HEK293 (cell line): Measurements from ENCODE around the gene PMVK.

Experiments used
- CTCF ChIA-PET: fragments of 350-600 bp; formaldehyde crosslinking; extraction: SDS; loops from one replicate; lab custom pipeline; 2021; ENCODE audit warnings: antibody characterized with exemption; lab: Yijun Ruan, JAX
- POLR2A ChIA-PET: fragments of 300-600 bp; formaldehyde crosslinking; extraction: SDS; loops from one replicate; lab custom pipeline; 2020; ENCODE audit warnings: antibody characterized with exemption, inconsistent platforms; lab: Yijun Ruan, JAX
- H3K27ac ChIP-seq: fragments of 200-500 bp; sonication (Bioruptor generic); 2 replicates; pipeline ENCODE4 v1.5.1; 2014; ENCODE audit warnings: low read depth, low read length, control low read depth, inconsistent platforms; ENCODE audit errors: extremely low read depth
- H3K36me3 ChIP-seq, 2 experiments: fragments of 200-500 bp in 1 of 2; sonication (Bioruptor generic) in 1 of 2; 1 replicate in 1 of 2; 2 replicates in 1 of 2; pipeline ENCODE4 v1.5.1; 2014 to 2017; ENCODE audit warnings: inconsistent platforms in 2 of 2, low read length in 2 of 2; ENCODE audit not compliant: control insufficient read depth in 2 of 2, insufficient read depth in 1 of 2
- H3K4me1 ChIP-seq: fragments of 200-500 bp; sonication (Bioruptor generic); 2 replicates; pipeline ENCODE4 v1.5.1; 2014; ENCODE audit warnings: mild to moderate bottlenecking, low read length, inconsistent platforms; ENCODE audit not compliant: control insufficient read depth, insufficient read depth
- H3K4me3 ChIP-seq: 2 replicates; pipeline ENCODE4 v1.5.1; 2011; ENCODE audit warnings: low read depth, mild to moderate bottlenecking, control low read depth, low read length, moderate library complexity
- H3K9me3 ChIP-seq: fragments of 200-500 bp; sonication (Bioruptor generic); 2 replicates; pipeline ENCODE4 v1.5.1; 2014; ENCODE audit warnings: low read depth, low read length, inconsistent platforms; ENCODE audit not compliant: control insufficient read depth, insufficient read depth
- GLI4 ChIP-seq: fragments of 450-650 bp; formaldehyde crosslinking; IDR thresholded peaks from 2 replicates; pipeline ENCODE4 v1.5.1; 2016; ENCODE audit warnings: missing biosample characterization, missing genetic modification characterization
- IKZF3 ChIP-seq: fragments of 450-650 bp; IDR thresholded peaks from 2 replicates; pipeline ENCODE4 v1.5.0; 2018; ENCODE audit warnings: missing biosample characterization, mild to moderate bottlenecking, missing genetic modification characterization, moderate library complexity
- KLF17 ChIP-seq: fragments of 450-650 bp; formaldehyde crosslinking; IDR thresholded peaks from 2 replicates; pipeline ENCODE4 v1.5.1; 2016; ENCODE audit warnings: missing biosample characterization, missing genetic modification characterization
- MZF1 ChIP-seq: fragments of 450-650 bp; formaldehyde crosslinking; IDR thresholded peaks from 2 replicates; pipeline ENCODE4 v1.5.1; 2017; ENCODE audit warnings: missing biosample characterization, missing genetic modification characterization, borderline replicate concordance
- OSR2 ChIP-seq: fragments of 450-650 bp; formaldehyde crosslinking; IDR thresholded peaks from 2 replicates; pipeline ENCODE4 v1.5.1; 2016; ENCODE audit warnings: missing biosample characterization, missing genetic modification characterization
- PATZ1 ChIP-seq: fragments of 450-650 bp; formaldehyde crosslinking; IDR thresholded peaks from 2 replicates; pipeline ENCODE4 v1.5.1; 2016; ENCODE audit warnings: missing biosample characterization, missing genetic modification characterization
- REST ChIP-seq: fragments of 450-650 bp; formaldehyde crosslinking; IDR thresholded peaks from 2 replicates; pipeline ENCODE4 v1.5.1; 2016; ENCODE audit warnings: missing biosample characterization, missing genetic modification characterization
- ZNF10 ChIP-seq: fragments of 450-650 bp; formaldehyde crosslinking; IDR thresholded peaks from 2 replicates; pipeline ENCODE4 v1.5.1; 2017; ENCODE audit warnings: missing biosample characterization, missing genetic modification characterization
- ZNF112 ChIP-seq: fragments of 450-650 bp; formaldehyde crosslinking; IDR thresholded peaks from 2 replicates; pipeline ENCODE4 v1.5.0; 2017; ENCODE audit warnings: missing biosample characterization, missing genetic modification characterization
- ZNF221 ChIP-seq: fragments of 450-650 bp; formaldehyde crosslinking; IDR thresholded peaks from 2 replicates; pipeline ENCODE4 v1.5.1; 2017; ENCODE audit warnings: missing biosample characterization, missing genetic modification characterization, borderline replicate concordance
- ZNF223 ChIP-seq: fragments of 450-650 bp; formaldehyde crosslinking; IDR thresholded peaks from 2 replicates; pipeline ENCODE4 v1.5.1; 2016; ENCODE audit warnings: missing biosample characterization, missing genetic modification characterization
- ZNF239 ChIP-seq: fragments of 450-650 bp; formaldehyde crosslinking; IDR thresholded peaks from 2 replicates; pipeline ENCODE4 v1.5.1; 2016; ENCODE audit warnings: missing biosample characterization, missing genetic modification characterization
- ZNF391 ChIP-seq: fragments of 450-650 bp; formaldehyde crosslinking; IDR thresholded peaks from 2 replicates; pipeline ENCODE4 v1.5.1; 2016; ENCODE audit warnings: low read depth, missing biosample characterization, missing genetic modification characterization, borderline replicate concordance
- ZNF473 ChIP-seq: fragments of 450-650 bp; formaldehyde crosslinking; IDR thresholded peaks from 2 replicates; pipeline ENCODE4 v1.5.1; 2017; ENCODE audit warnings: missing biosample characterization, missing genetic modification characterization
- ZNF501 ChIP-seq: fragments of 450-650 bp; formaldehyde crosslinking; IDR thresholded peaks from 2 replicates; pipeline ENCODE4 v1.5.1; 2016; ENCODE audit warnings: missing biosample characterization, missing genetic modification characterization
- ZNF548 ChIP-seq: fragments of 450-650 bp; formaldehyde crosslinking; IDR thresholded peaks from 2 replicates; pipeline ENCODE4 v1.5.1; 2016; ENCODE audit warnings: missing biosample characterization, missing genetic modification characterization
- ZNF549 ChIP-seq: fragments of 450-650 bp; IDR thresholded peaks from 2 replicates; pipeline ENCODE4 v1.5.1; 2018; ENCODE audit warnings: missing biosample characterization, missing genetic modification characterization, mild to moderate bottlenecking, inconsistent platforms, moderate library complexity
- ZNF585B ChIP-seq: fragments of 450-650 bp; formaldehyde crosslinking; IDR thresholded peaks from 2 replicates; pipeline ENCODE4 v1.5.1; 2016; ENCODE audit warnings: missing biosample characterization, missing genetic modification characterization
- ZNF600 ChIP-seq: fragments of 450-650 bp; formaldehyde crosslinking; IDR thresholded peaks from 2 replicates; pipeline ENCODE4 v1.5.1; 2016; ENCODE audit warnings: missing biosample characterization, missing genetic modification characterization
- ZNF624 ChIP-seq: fragments of 450-650 bp; formaldehyde crosslinking; IDR thresholded peaks from 2 replicates; pipeline ENCODE4 v1.5.1; 2017; ENCODE audit warnings: missing biosample characterization, missing genetic modification characterization
- ZNF701 ChIP-seq: fragments of 450-650 bp; formaldehyde crosslinking; IDR thresholded peaks from 2 replicates; pipeline ENCODE4 v1.5.1; 2016; ENCODE audit warnings: missing biosample characterization, missing genetic modification characterization
- ZNF768 ChIP-seq: fragments of 450-650 bp; formaldehyde crosslinking; IDR thresholded peaks from 2 replicates; pipeline ENCODE4 v1.5.1; 2018; ENCODE audit warnings: missing biosample characterization, mild to moderate bottlenecking, missing genetic modification characterization
- ZSCAN16 ChIP-seq: fragments of 450-650 bp; formaldehyde crosslinking; IDR thresholded peaks from 2 replicates; pipeline ENCODE4 v1.5.1; 2016; ENCODE audit warnings: missing biosample characterization, missing genetic modification characterization
- ZSCAN23 ChIP-seq: fragments of 450-650 bp; formaldehyde crosslinking; IDR thresholded peaks from 2 replicates; pipeline ENCODE4 v1.5.1; 2016; ENCODE audit warnings: missing biosample characterization, missing genetic modification characterization
- TF ChIP-seq, protein P1 (sequence below): fragments of 450-650 bp; formaldehyde crosslinking; IDR thresholded peaks from 2 replicates; pipeline ENCODE4 v1.5.1; 2016; ENCODE audit warnings: missing biosample characterization, missing genetic modification characterization
- TF ChIP-seq, protein P2 (sequence below): fragments of 450-650 bp; formaldehyde crosslinking; optimal IDR thresholded peaks from 2 replicates; pipeline ENCODE3; 2016; ENCODE audit warnings: missing biosample characterization, mild to moderate bottlenecking, missing genetic modification characterization

PMVK gene

DNA sequence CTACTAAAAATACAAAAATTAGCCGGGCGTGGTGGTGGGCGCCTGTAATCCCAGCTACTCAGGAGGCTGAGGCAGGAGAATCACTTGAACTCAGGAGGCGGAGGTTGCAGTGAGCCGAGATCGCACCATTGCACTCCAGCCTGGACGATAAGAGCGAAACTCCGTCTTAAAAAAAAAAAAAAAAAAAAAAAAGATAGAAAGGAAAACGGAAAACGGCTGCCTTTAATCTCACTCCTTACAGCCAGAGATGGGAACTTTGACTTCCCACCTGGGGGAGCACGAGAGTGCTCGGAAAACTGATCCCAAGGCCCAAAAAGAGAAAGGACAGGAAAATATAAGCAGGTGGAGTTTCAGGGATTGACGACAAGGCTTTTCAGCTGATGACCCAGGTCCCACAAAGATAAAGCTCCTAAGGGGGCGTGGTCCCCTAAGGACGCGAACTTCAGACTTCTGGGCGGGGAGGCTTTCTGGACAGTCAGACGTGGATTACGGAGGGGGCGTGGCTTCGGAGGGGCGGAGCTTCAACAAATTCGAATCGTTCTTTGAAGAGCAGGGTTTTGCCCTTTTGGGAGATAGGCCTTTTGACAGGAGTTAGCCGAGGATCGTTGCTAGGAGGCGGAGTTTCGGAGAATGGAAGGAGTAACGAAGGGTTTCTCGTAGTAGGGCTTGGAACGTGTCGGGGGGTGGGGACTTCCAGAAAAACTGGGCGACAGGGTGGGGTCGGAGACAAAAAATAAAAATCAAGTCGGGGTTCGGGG lies 37.0 kb upstream of the PMVK start (continued):
- TF ChIP-seq ZNF701 (no peak), ZNF10 (tag by site-specific recombination) (no peak), ZNF501 (tag by site-specific recombination) (peak; percentile 76; the same call in 1 of the 2 replicates), OSR2 (tag by site-specific recombination) (no peak), ZNF600 (0 out of 2 replicates have a peak, but pooled peaks have one; percentile 21), PATZ1 (tag by site-specific recombination) (peak; percentile 95), ZNF473 (tag by site-specific recombination) (no peak), GLI4 (tag by site-specific recombination) (no peak), IKZF3 (tag by site-specific recombination) (no peak; the same call in 1 of the 2 replicates)
- TF ChIP-seq, protein P1, sequence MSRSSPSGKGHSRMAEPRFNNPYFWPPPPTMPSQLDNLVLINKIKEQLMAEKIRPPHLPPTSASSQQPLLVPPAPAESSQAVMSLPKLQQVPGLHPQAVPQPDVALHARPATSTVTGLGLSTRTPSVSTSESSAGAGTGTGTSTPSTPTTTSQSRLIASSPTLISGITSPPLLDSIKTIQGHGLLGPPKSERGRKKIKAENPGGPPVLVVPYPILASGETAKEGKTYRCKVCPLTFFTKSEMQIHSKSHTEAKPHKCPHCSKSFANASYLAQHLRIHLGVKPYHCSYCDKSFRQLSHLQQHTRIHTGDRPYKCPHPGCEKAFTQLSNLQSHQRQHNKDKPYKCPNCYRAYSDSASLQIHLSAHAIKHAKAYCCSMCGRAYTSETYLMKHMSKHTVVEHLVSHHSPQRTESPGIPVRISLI = peak; percentile 87

- H3K4me3 ChIP-seq = peak overlapping the region; percentile 16
- POLR2A ChIA-PET = interaction anchor here (0.6 to 6.0 kb wide), 17 partner anchors 8 to 103 kb away, joined by 3 to 69 read pairs (median 8); partner anchors contain the start of genes ADAM15, FLAD1, KCNN3 and LENEP
- TF ChIP-seq ZSCAN16 (tag by site-specific recombination) = no peak
- TF ChIP-seq ZNF223 (tag by site-specific recombination) = no peak
- TF ChIP-seq ZNF624 (tag by site-specific recombination) = no peak
- no peak for TF ChIP-seq ZNF549 (tag by site-specific recombination)
- peak; percentile 53; the same call in 1 of the 2 replicates for TF ChIP-seq ZNF391
- no peak for TF ChIP-seq ZNF585B (tag by site-specific recombination)
- TF ChIP-seq ZSCAN23 = no peak
- TF ChIP-seq, protein P2, sequence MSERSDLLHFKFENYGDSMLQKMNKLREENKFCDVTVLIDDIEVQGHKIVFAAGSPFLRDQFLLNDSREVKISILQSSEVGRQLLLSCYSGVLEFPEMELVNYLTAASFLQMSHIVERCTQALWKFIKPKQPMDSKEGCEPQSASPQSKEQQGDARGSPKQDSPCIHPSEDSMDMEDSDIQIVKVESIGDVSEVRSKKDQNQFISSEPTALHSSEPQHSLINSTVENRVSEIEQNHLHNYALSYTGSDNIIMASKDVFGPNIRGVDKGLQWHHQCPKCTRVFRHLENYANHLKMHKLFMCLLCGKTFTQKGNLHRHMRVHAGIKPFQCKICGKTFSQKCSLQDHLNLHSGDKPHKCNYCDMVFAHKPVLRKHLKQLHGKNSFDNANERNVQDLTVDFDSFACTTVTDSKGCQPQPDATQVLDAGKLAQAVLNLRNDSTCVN (tag by site-specific recombination) = no peak
- TF ChIP-seq KLF17 = peak; percentile 88
- no peak for TF ChIP-seq ZNF221
- no peak for TF ChIP-seq ZNF239 (tag by site-specific recombination)
- no peak for TF ChIP-seq MZF1 (tag by site-specific recombination)
- TF ChIP-seq ZNF112 (tag by site-specific recombination) = no peak
- no peak for TF ChIP-seq ZNF548
- TF ChIP-seq ZNF10 (tag by site-specific recombination) = no peak
- no peak for TF ChIP-seq ZNF768 (tag by site-specific recombination)
- TF ChIP-seq REST = no peak
Observed at GRCh38 chr1:154972517-154973343, 36.2 kb upstream of the PMVK start.

More at GRCh38 chr1:154972517-154973343, 36.2 kb upstream of the PMVK start:
- CTCF ChIA-PET = interaction anchor here (0.6 to 2.7 kb wide), 17 partner anchors 9 to 413 kb away, joined by 3 to 16 read pairs (median 4); partner anchors contain the start of genes FLAD1 and PYGO2
- Histone ChIP-seq H3K36me3 (peaks cover 0 to 19% of the 10 kb centered on the region in 2 experiments; a peak in 2 of 3 replicates), H3K9me3 (no peaks in the 10 kb centered on the region), H3K27ac (peak overlapping the region; percentile 76), H3K4me1 (peaks cover 12% of the 10 kb centered on the region)
